H9 (cell line): Measurements from ENCODE around the gene PRSS56. TPM values are rescaled to one million over a fixed set of nuclear protein-coding genes. Genes with fewer than 3 reads are reported as not detected.

Experiments
- DNase-seq: peaks from one replicate; pipeline ENCODE4 v3.0.0-alpha.2; 2017
- H2AFZ ChIP-seq: one replicate; pipeline ENCODE4 v1.6.1; 2013; ENCODE audit warnings: mild to moderate bottlenecking, low read length, control low read depth, moderate library complexity
- H2AK5ac ChIP-seq: 2 replicates; pipeline ENCODE4 v1.6.1; 2013; ENCODE audit warnings: low read length, control low read depth, mixed read lengths; ENCODE audit not compliant: insufficient read length
- H2BK120ac ChIP-seq: one replicate; pipeline ENCODE4 v1.6.1; 2013; ENCODE audit warnings: low read depth, mild to moderate bottlenecking, low read length, control low read depth, inconsistent platforms; ENCODE audit not compliant: poor library complexity, severe bottlenecking
- H2BK12ac ChIP-seq: 2 replicates; pipeline ENCODE4 v1.6.1; 2013; ENCODE audit warnings: low read length, control low read depth, mixed read lengths, low read depth; ENCODE audit not compliant: insufficient read length
- H2BK15ac ChIP-seq: 2 replicates; pipeline ENCODE4 v1.6.1; 2013; ENCODE audit warnings: low read depth, low read length, control low read depth
- H2BK20ac ChIP-seq: one replicate; pipeline ENCODE4 v1.6.1; 2013; ENCODE audit warnings: low read depth, mild to moderate bottlenecking, low read length, control low read depth, inconsistent platforms; ENCODE audit not compliant: poor library complexity, severe bottlenecking
- H2BK5ac ChIP-seq: 2 replicates; pipeline ENCODE4 v1.6.1; 2013; ENCODE audit warnings: low read length, control low read depth, mixed read lengths; ENCODE audit not compliant: insufficient read length
- H3K14ac ChIP-seq: 2 replicates; pipeline ENCODE4 v1.6.1; 2013; ENCODE audit warnings: low read length, control low read depth; ENCODE audit not compliant: insufficient read depth
- H3K18ac ChIP-seq: 2 replicates; pipeline ENCODE4 v1.6.1; 2013; ENCODE audit warnings: low read depth, mild to moderate bottlenecking, mixed read lengths, low read length, control low read depth; ENCODE audit not compliant: insufficient read length
- H3K23ac ChIP-seq: 2 replicates; pipeline ENCODE4 v1.6.1; 2013; ENCODE audit warnings: low read length, control low read depth, mixed read lengths, low read depth; ENCODE audit not compliant: insufficient read length
- H3K23me2 ChIP-seq: 2 replicates; pipeline ENCODE4 v1.6.1; 2013; ENCODE audit warnings: low read depth, mild to moderate bottlenecking, mixed read lengths, low read length, control low read depth; ENCODE audit not compliant: insufficient read length, poor library complexity, severe bottlenecking
- H3K27ac ChIP-seq: 2 replicates; pipeline ENCODE4 v1.5.1; 2013; ENCODE audit warnings: low read length, control low read depth, mixed read lengths, low read depth; ENCODE audit not compliant: insufficient read length
- H3K27me3 ChIP-seq: 2 replicates; pipeline ENCODE4 v1.6.1; 2013; ENCODE audit warnings: low read length, control low read depth, inconsistent platforms; ENCODE audit not compliant: insufficient read depth
- H3K4ac ChIP-seq: 2 replicates; pipeline ENCODE4 v1.6.1; 2013; ENCODE audit warnings: low read depth, mild to moderate bottlenecking, control low read depth, inconsistent platforms, low read length, moderate library complexity
- H3K4me1 ChIP-seq: 2 replicates; pipeline ENCODE4 v1.6.1; 2013; ENCODE audit warnings: low read length, control low read depth, inconsistent platforms; ENCODE audit not compliant: insufficient read depth
- H3K4me2 ChIP-seq: 2 replicates; pipeline ENCODE4 v1.6.1; 2013; ENCODE audit warnings: low read length, control low read depth, mixed read lengths; ENCODE audit not compliant: insufficient read length, insufficient read depth
- H3K56ac ChIP-seq: 2 replicates; pipeline ENCODE4 v1.6.1; 2013; ENCODE audit warnings: low read depth, mild to moderate bottlenecking, mixed read lengths, low read length, control low read depth; ENCODE audit not compliant: insufficient read length
- H3K79me1 ChIP-seq: 2 replicates; pipeline ENCODE4 v1.6.1; 2013; ENCODE audit warnings: low read depth, mild to moderate bottlenecking, moderate library complexity, low read length, control low read depth, inconsistent platforms; ENCODE audit not compliant: insufficient read depth, poor library complexity, severe bottlenecking
- H3K79me2 ChIP-seq: 2 replicates; pipeline ENCODE4 v1.6.1; 2013; ENCODE audit warnings: low read length, control low read depth, inconsistent platforms; ENCODE audit not compliant: insufficient read depth
- H3K9ac ChIP-seq: 2 replicates; pipeline ENCODE4 v1.6.1; 2013; ENCODE audit warnings: low read length, control low read depth, mixed read lengths; ENCODE audit not compliant: insufficient read length; ENCODE audit errors: extremely low read depth
- H3K9me3 ChIP-seq: one replicate; pipeline ENCODE4 v1.6.1; 2013; ENCODE audit warnings: low read depth, low read length, inconsistent platforms; ENCODE audit not compliant: control insufficient read depth
- H3T11ph ChIP-seq: one replicate; pipeline ENCODE4 v1.6.1; 2013; ENCODE audit warnings: mild to moderate bottlenecking, low read length, control low read depth, inconsistent platforms
- H4K20me1 ChIP-seq: one replicate; pipeline ENCODE4 v1.6.1; 2013; ENCODE audit not compliant: control insufficient read depth, insufficient read length, insufficient read depth
- H4K5ac ChIP-seq: 2 replicates; pipeline ENCODE4 v1.6.1; 2013; ENCODE audit warnings: low read depth, mild to moderate bottlenecking, mixed read lengths, low read length, control low read depth; ENCODE audit not compliant: insufficient read length
- H4K8ac ChIP-seq: replicated peaks from 2 replicates; pipeline ENCODE4 v1.6.1; 2013; ENCODE audit warnings: low read length, control low read depth, mixed read lengths, low read depth; ENCODE audit not compliant: insufficient read length
- H4K91ac ChIP-seq: 2 replicates; pipeline ENCODE4 v1.6.1; 2013; ENCODE audit warnings: low read depth, mild to moderate bottlenecking, moderate library complexity, mixed read lengths, low read length, control low read depth; ENCODE audit not compliant: insufficient read length
- H3K27ac Mint-ChIP-seq, 3 experiments: 2 replicates in 2 of 3; 3 replicates in 1 of 3; pipeline ENCODE4 v1.8.0; 2020 to 2021; ENCODE audit warnings: mixed read lengths in 3 of 3, mild to moderate bottlenecking in 1 of 3, moderate library complexity in 1 of 3
- H3K27me3 Mint-ChIP-seq: 2 replicates; pipeline ENCODE4 v1.8.0; 2021; ENCODE audit warnings: low read depth, mild to moderate bottlenecking, moderate library complexity, mixed read lengths
- H3K36me3 Mint-ChIP-seq, 3 experiments: 2 replicates in 2 of 3; 3 replicates in 1 of 3; pipeline ENCODE4 v1.8.0; 2020 to 2021; ENCODE audit warnings: low read depth in 3 of 3, mixed read lengths in 3 of 3; ENCODE audit not compliant: insufficient read depth in 1 of 3
- H3K4me1 Mint-ChIP-seq, 2 experiments: 2 replicates each; pipeline ENCODE4 v1.8.0; 2020; ENCODE audit warnings: mixed read lengths in 2 of 2
- H3K4me3 Mint-ChIP-seq, 2 experiments: 2 replicates in 1 of 2; 3 replicates in 1 of 2; pipeline ENCODE4 v1.8.0; 2020 to 2021; ENCODE audit warnings: mild to moderate bottlenecking in 2 of 2, mixed read lengths in 2 of 2, moderate library complexity in 1 of 2
- H3K9me3 Mint-ChIP-seq, 2 experiments: 2 replicates in 1 of 2; 3 replicates in 1 of 2; pipeline ENCODE4 v1.8.0; 2020; ENCODE audit warnings: mild to moderate bottlenecking in 2 of 2, mixed read lengths in 2 of 2, moderate library complexity in 1 of 2
- CTCF ChIP-seq: fragments of 200-600 bp; sonication (generic); conservative IDR thresholded peaks from 3 replicates; pipeline ENCODE4 v1.8.0; 2021; ENCODE audit warnings: antibody characterized with exemption, mild to moderate bottlenecking
- total RNA-seq: library from RNA; stranded (reverse); gene quantifications from 2 replicates; pipeline ENCODE4 v1.2.1, GENCODE V29; 2021

Gene PRSS56
- total RNA-seq, 1 experiment from 2014 or later: not detected

GRCh38 chr2:232573042-232573441, 52.9 kb downstream of the PRSS56 start:
- no peak overlapping the region for H2AK5ac ChIP-seq
- Mint-ChIP-seq H3K9me3 (no peaks in the 10 kb centered on the region), H3K4me3 (no peak overlapping the region), H3K36me3 (peaks cover 15 to 76% (median 46%) of the 10 kb centered on the region in 3 experiments; a peak in 6 of 7 replicates), H3K27ac (no peak overlapping the region), H3K4me1 (peaks cover 7 to 9% of the 10 kb centered on the region in 2 experiments; a peak in 3 of 4 replicates), H3K27me3 (no peaks in the 10 kb centered on the region)
- H4K20me1 ChIP-seq: no peaks in the 10 kb centered on the region
- no peak overlapping the region for H3K4ac ChIP-seq
- no peaks in the 10 kb centered on the region for H3K27me3 ChIP-seq
- no peak overlapping the region for H4K5ac ChIP-seq
- no peak overlapping the region for H3K4me2 ChIP-seq
- no peak overlapping the region for H3T11ph ChIP-seq
- no peak overlapping the region for H2AFZ ChIP-seq
- no peaks in the 10 kb centered on the region for H3K79me1 ChIP-seq
- H2BK15ac ChIP-seq: no peak overlapping the region
- no peak for DNase-seq
- no peaks in the 10 kb centered on the region for H3K9me3 ChIP-seq
- no peak overlapping the region for H3K23ac ChIP-seq
- no peak overlapping the region for H4K8ac ChIP-seq
- H4K91ac ChIP-seq: no peak overlapping the region
- no peaks in the 10 kb centered on the region for H3K4me1 ChIP-seq
- H3K18ac ChIP-seq: no peak overlapping the region
- no peak overlapping the region for H3K14ac ChIP-seq
- H2BK20ac ChIP-seq: no peak overlapping the region
- no peak overlapping the region for H3K9ac ChIP-seq
- H2BK12ac ChIP-seq: no peak overlapping the region
- H3K23me2 ChIP-seq: no peaks in the 10 kb centered on the region
- H3K27ac ChIP-seq: no peak overlapping the region
- no peak for TF ChIP-seq CTCF
- H2BK5ac ChIP-seq: no peak overlapping the region
- H3K56ac ChIP-seq: no peak overlapping the region
- H3K79me2 ChIP-seq: no peaks in the 10 kb centered on the region
- no peak overlapping the region for H2BK120ac ChIP-seq
